ENCODE results near the gene BANP.
"Not testable (repeated sequence)": the region's sequence is repeated elsewhere in the genome, so short reads cannot be mapped to it uniquely, and the experiment has no call there.

The BANP gene

GRCh38 chr16:88045820-88046303, 94.6 kb downstream of the BANP start:
- no peak for DNase-seq (ENCODE audit: low read depth)
- TF ChIP-seq CTCF (IDR thresholded peaks at IDR 0.05; ENCODE audit: insufficient read depth, low read depth, low read length, missing control alignments): no peak
- H3K4me3 ChIP-seq (ENCODE audit: low read length): no peak overlapping the region

- no peak for DNase-seq (ENCODE audit: low read depth)
- no peak overlapping the region for H3K4me3 ChIP-seq (ENCODE audit: low read length)
- no peak for TF ChIP-seq CTCF (IDR thresholded peaks at IDR 0.05; ENCODE audit: insufficient read depth, low read depth, low read length, missing control alignments)
Measured at GRCh38 chr16:88047462-88047861, 96.2 kb downstream of the BANP start.

- H3K4me3 ChIP-seq (ENCODE audit: low read length): no peak overlapping the region
- TF ChIP-seq CTCF (IDR thresholded peaks at IDR 0.05; ENCODE audit: insufficient read depth, low read depth, low read length, missing control alignments): no peak
- DNase-seq (ENCODE audit: low read depth): no peak
Measured at GRCh38 chr16:88048985-88049384, 97.8 kb downstream of the BANP start.

- no peak overlapping the region for H3K4me3 ChIP-seq (ENCODE audit: low read length)
- no peak for TF ChIP-seq CTCF (IDR thresholded peaks at IDR 0.05; ENCODE audit: insufficient read depth, low read depth, low read length, missing control alignments)
- no peak for DNase-seq (ENCODE audit: low read depth)
Measured at GRCh38 chr16:88049561-88050545, 98.6 kb downstream of the BANP start.

GRCh38 chr16:88050952-88051660, 99.9 kb downstream of the BANP start:
- no peak overlapping the region for H3K4me3 ChIP-seq (ENCODE audit: low read length)
- no peak for DNase-seq (ENCODE audit: low read depth)
- no peak for TF ChIP-seq CTCF (IDR thresholded peaks at IDR 0.05; ENCODE audit: insufficient read depth, low read depth, low read length, missing control alignments)

GRCh38 chr16:88052661-88053060, 101.4 kb downstream of the BANP start:
- no peak for DNase-seq (ENCODE audit: low read depth)
- no peak for TF ChIP-seq CTCF (IDR thresholded peaks at IDR 0.05; ENCODE audit: insufficient read depth, low read depth, low read length, missing control alignments)
- no peak overlapping the region for H3K4me3 ChIP-seq (ENCODE audit: low read length)

GRCh38 chr16:88053479-88053878, 102.2 kb downstream of the BANP start:
- not testable (repeated sequence) for H3K4me3 ChIP-seq (ENCODE audit: low read length); DNase-seq (ENCODE audit: low read depth)
